ENCODE results near the gene HECTD3.
"Not testable (repeated sequence)": the region's sequence is repeated elsewhere in the genome, so short reads cannot be mapped to it uniquely, and the experiment has no call there.

The HECTD3 gene

GRCh38 chr1:45001011-45001481 is 10.1 kb downstream of the HECTD3 start:
- DNase-seq (ENCODE audit: low read depth, low spot score) = no peak
- no peak overlapping the region for H3K4me3 ChIP-seq (ENCODE audit: low read length)

GRCh38 chr1:44999232-44999631 is 11.9 kb downstream of the HECTD3 start:
- no peak for DNase-seq (ENCODE audit: low read depth, low spot score)
- no peak overlapping the region for H3K4me3 ChIP-seq (ENCODE audit: low read length)

- no peak overlapping the region for H3K4me3 ChIP-seq (ENCODE audit: low read length)
- no peak for DNase-seq (ENCODE audit: low read depth, low spot score)
Observed at GRCh38 chr1:44995467-44996238, 15.5 kb downstream of the HECTD3 start.

GRCh38 chr1:44994309-44994898 is 16.7 kb downstream of the HECTD3 start:
- H3K4me3 ChIP-seq (ENCODE audit: low read length) = no peak overlapping the region
- no peak for DNase-seq (ENCODE audit: low read depth, low spot score)

GRCh38 chr1:44988531-44989156 is 22.5 kb downstream of the HECTD3 start:
- no peak for DNase-seq (ENCODE audit: low read depth, low spot score)
- no peak overlapping the region for H3K4me3 ChIP-seq (ENCODE audit: low read length)

GRCh38 chr1:44985747-44986359 is 25.3 kb downstream of the HECTD3 start:
- peak overlapping the region; percentile 97 for H3K4me3 ChIP-seq (ENCODE audit: low read length)

GRCh38 chr1:44977372-44977771 is 33.8 kb downstream of the HECTD3 start:
- H3K4me3 ChIP-seq (ENCODE audit: low read length); DNase-seq (ENCODE audit: low read depth, low spot score): not testable (repeated sequence)

More at GRCh38 chr1:44985747-44986359, 25.3 kb downstream of the HECTD3 start:
- DNase-seq (ENCODE audit: low read depth, low spot score) = no peak

GRCh38 chr1:44976252-44976651 is 34.9 kb downstream of the HECTD3 start:
- DNase-seq (ENCODE audit: low read depth, low spot score) = no peak
- no peak overlapping the region for H3K4me3 ChIP-seq (ENCODE audit: low read length)

GRCh38 chr1:44973645-44974044 is 37.5 kb downstream of the HECTD3 start:
- no peak for DNase-seq (ENCODE audit: low read depth, low spot score)
- H3K4me3 ChIP-seq (ENCODE audit: low read length) = no peak overlapping the region

- no peak overlapping the region for H3K4me3 ChIP-seq (ENCODE audit: low read length)
- peak; percentile 44 for DNase-seq (ENCODE audit: low read depth, low spot score)
Observed at GRCh38 chr1:44970317-44970716, 40.8 kb downstream of the HECTD3 start.

- DNase-seq (ENCODE audit: low read depth, low spot score) = no peak
- no peak overlapping the region for H3K4me3 ChIP-seq (ENCODE audit: low read length)
Observed at GRCh38 chr1:44964396-44964795, 46.7 kb downstream of the HECTD3 start.

GRCh38 chr1:44962729-44963128 is 48.4 kb downstream of the HECTD3 start:
- no peak for DNase-seq (ENCODE audit: low read depth, low spot score)
- H3K4me3 ChIP-seq (ENCODE audit: low read length) = no peak overlapping the region

- DNase-seq (ENCODE audit: low read depth, low spot score); H3K4me3 ChIP-seq (ENCODE audit: low read length): not testable (repeated sequence)
Observed at GRCh38 chr1:44962022-44962421, 49.1 kb downstream of the HECTD3 start.

GRCh38 chr1:44957566-44957965 is 53.6 kb downstream of the HECTD3 start:
- not testable (repeated sequence) for DNase-seq (ENCODE audit: low read depth, low spot score); H3K4me3 ChIP-seq (ENCODE audit: low read length)

GRCh38 chr1:44956077-44956476 is 55.0 kb downstream of the HECTD3 start:
- not testable (repeated sequence) for DNase-seq (ENCODE audit: low read depth, low spot score)

More at GRCh38 chr1:44956077-44956476, 55.0 kb downstream of the HECTD3 start:
- H3K4me3 ChIP-seq (ENCODE audit: low read length) = not testable (repeated sequence)

All from Jurkat, Clone E6-1 (cell line).